IgD-negative memory B cell (primary cell): ENCODE results near the gene IDUA. TPM values are rescaled to one million over a fixed set of nuclear protein-coding genes. Genes with fewer than 3 reads are reported as not detected.

Source experiments
- H3K27ac Mint-ChIP-seq, 3 donors: one replicate each; pipeline ENCODE4 v1.8.0; 2020 to 2022; ENCODE audit warnings: mild to moderate bottlenecking in 3 of 3, mixed read lengths in 3 of 3, moderate library complexity in 1 of 3
- H3K27me3 Mint-ChIP-seq: one replicate; pipeline ENCODE4 v1.8.0; 2021; ENCODE audit warnings: mixed read lengths
- H3K36me3 Mint-ChIP-seq: one replicate; pipeline ENCODE4 v1.8.0; 2020; ENCODE audit warnings: mild to moderate bottlenecking, mixed read lengths
- H3K4me1 Mint-ChIP-seq, 3 donors: one replicate each; pipeline ENCODE4 v1.8.0; 2020 to 2022; ENCODE audit warnings: mixed read lengths in 3 of 3, mild to moderate bottlenecking in 1 of 3
- H3K4me3 Mint-ChIP-seq, 4 donors: one replicate each; pipeline ENCODE4 v1.8.0; 2020 to 2022; ENCODE audit warnings: mild to moderate bottlenecking in 4 of 4, mixed read lengths in 4 of 4, moderate library complexity in 3 of 4
- H3K9me3 Mint-ChIP-seq, 3 donors: one replicate each; pipeline ENCODE4 v1.8.0; 2020 to 2021; ENCODE audit warnings: mixed read lengths in 3 of 3, mild to moderate bottlenecking in 1 of 3
- polyA plus RNA-seq: library from polyadenylated mRNA; unstranded; fragments of 300-500 nt; fragmentation: Illumina TruSeq; gene quantifications from one replicate; pipeline ENCODE4 v1.2.3, GENCODE V29; 2021

The IDUA gene
- polyA plus RNA-seq, 1 donor from 2014 or later, result 8.5 TPM

GRCh38 chr4:1028574-1029220 is 41.9 kb downstream of the IDUA start:
- H3K4me1 Mint-ChIP-seq, result peaks cover 0 to 13% (median 10%) of the 10 kb centered on the region in 3 donors

GRCh38 chr4:1029529-1029928 is 42.7 kb downstream of the IDUA start:
- Mint-ChIP-seq H3K36me3 (no peaks in the 10 kb centered on the region), H3K9me3 (no peaks in the 10 kb centered on the region), H3K4me1 (peaks cover 0 to 11% (median 10%) of the 10 kb centered on the region in 3 donors), H3K27me3 (peaks cover 5% of the 10 kb centered on the region), H3K27ac (no peak overlapping the region), H3K4me3 (no peak overlapping the region)

More at GRCh38 chr4:1028574-1029220, 41.9 kb downstream of the IDUA start:
- peak overlapping the region in 1 of 4 donors; percentile 27 for H3K4me3 Mint-ChIP-seq
- no peaks in the 10 kb centered on the region for H3K9me3 Mint-ChIP-seq
- H3K27me3 Mint-ChIP-seq, result peaks cover 4% of the 10 kb centered on the region
- H3K27ac Mint-ChIP-seq, result no peak overlapping the region
- H3K36me3 Mint-ChIP-seq, result no peaks in the 10 kb centered on the region

- Mint-ChIP-seq H3K36me3 (no peaks in the 10 kb centered on the region), H3K4me1 (peaks cover 0 to 11% (median 10%) of the 10 kb centered on the region in 3 donors), H3K27ac (no peak overlapping the region)
These were observed 43.2 kb downstream of the IDUA start for GRCh38 chr4:1030031-1030430.

GRCh38 chr4:1030559-1030958 is 43.7 kb downstream of the IDUA start:
- no peaks in the 10 kb centered on the region for H3K36me3 Mint-ChIP-seq
- H3K4me3 Mint-ChIP-seq, result peak overlapping the region in 1 of 4 donors; percentile 55
- H3K27ac Mint-ChIP-seq, result no peak overlapping the region
- peaks cover 0 to 10% (median 7%) of the 10 kb centered on the region in 3 donors for H3K4me1 Mint-ChIP-seq
- H3K27me3 Mint-ChIP-seq, result peaks cover 5% of the 10 kb centered on the region
- H3K9me3 Mint-ChIP-seq, result no peaks in the 10 kb centered on the region

More at GRCh38 chr4:1030031-1030430, 43.2 kb downstream of the IDUA start:
- Mint-ChIP-seq H3K9me3 (no peaks in the 10 kb centered on the region), H3K27me3 (peaks cover 5% of the 10 kb centered on the region), H3K4me3 (no peak overlapping the region)

- no peaks in the 10 kb centered on the region for H3K36me3 Mint-ChIP-seq
- H3K27me3 Mint-ChIP-seq, result peaks cover 5% of the 10 kb centered on the region
- H3K9me3 Mint-ChIP-seq, result no peaks in the 10 kb centered on the region
- H3K4me3 Mint-ChIP-seq, result no peak overlapping the region
- no peak overlapping the region for H3K27ac Mint-ChIP-seq
- H3K4me1 Mint-ChIP-seq, result peaks cover 0 to 4% (median 0%) of the 10 kb centered on the region in 3 donors
These were observed 44.5 kb downstream of the IDUA start for GRCh38 chr4:1031346-1031745.

- H3K9me3 Mint-ChIP-seq, result no peaks in the 10 kb centered on the region
- H3K4me1 Mint-ChIP-seq, result no peaks in the 10 kb centered on the region
- peaks cover 5% of the 10 kb centered on the region for H3K27me3 Mint-ChIP-seq
- H3K36me3 Mint-ChIP-seq, result no peaks in the 10 kb centered on the region
- H3K27ac Mint-ChIP-seq, result no peak overlapping the region
- no peak overlapping the region for H3K4me3 Mint-ChIP-seq
These were observed 45.3 kb downstream of the IDUA start for GRCh38 chr4:1031956-1032795.

- Mint-ChIP-seq H3K9me3 (no peaks in the 10 kb centered on the region), H3K4me1 (no peaks in the 10 kb centered on the region), H3K27me3 (peaks cover 5% of the 10 kb centered on the region), H3K36me3 (no peaks in the 10 kb centered on the region), H3K27ac (no peak overlapping the region), H3K4me3 (no peak overlapping the region)
These were observed 46.0 kb downstream of the IDUA start for GRCh38 chr4:1032861-1033260.

GRCh38 chr4:1033840-1034551 is 47.2 kb downstream of the IDUA start:
- H3K36me3 Mint-ChIP-seq, result no peaks in the 10 kb centered on the region
- no peaks in the 10 kb centered on the region for H3K4me1 Mint-ChIP-seq
- H3K27ac Mint-ChIP-seq, result no peak overlapping the region
- H3K4me3 Mint-ChIP-seq, result no peak overlapping the region
- no peaks in the 10 kb centered on the region for H3K9me3 Mint-ChIP-seq
- H3K27me3 Mint-ChIP-seq, result peaks cover 5% of the 10 kb centered on the region

GRCh38 chr4:1035510-1035909 is 48.7 kb downstream of the IDUA start:
- no peaks in the 10 kb centered on the region for H3K4me1 Mint-ChIP-seq
- H3K36me3 Mint-ChIP-seq, result no peaks in the 10 kb centered on the region
- no peaks in the 10 kb centered on the region for H3K9me3 Mint-ChIP-seq
- no peak overlapping the region for H3K27ac Mint-ChIP-seq
- H3K27me3 Mint-ChIP-seq, result peaks cover 5% of the 10 kb centered on the region
- no peak overlapping the region for H3K4me3 Mint-ChIP-seq

- H3K36me3 Mint-ChIP-seq, result no peaks in the 10 kb centered on the region
- no peaks in the 10 kb centered on the region for H3K9me3 Mint-ChIP-seq
- peaks cover 5% of the 10 kb centered on the region for H3K27me3 Mint-ChIP-seq
These were observed 49.3 kb downstream of the IDUA start for GRCh38 chr4:1036095-1036494.

GRCh38 chr4:1036976-1037810 is 50.3 kb downstream of the IDUA start:
- no peaks in the 10 kb centered on the region for H3K36me3 Mint-ChIP-seq
- H3K4me3 Mint-ChIP-seq, result no peak overlapping the region
- no peak overlapping the region for H3K27ac Mint-ChIP-seq
- peaks cover 5% of the 10 kb centered on the region for H3K27me3 Mint-ChIP-seq
- H3K4me1 Mint-ChIP-seq, result no peaks in the 10 kb centered on the region
- H3K9me3 Mint-ChIP-seq, result no peaks in the 10 kb centered on the region

More at GRCh38 chr4:1036095-1036494, 49.3 kb downstream of the IDUA start:
- Mint-ChIP-seq H3K4me1 (no peaks in the 10 kb centered on the region), H3K4me3 (no peak overlapping the region), H3K27ac (no peak overlapping the region)

- H3K27ac Mint-ChIP-seq, result no peak overlapping the region
- H3K36me3 Mint-ChIP-seq, result no peaks in the 10 kb centered on the region
- H3K27me3 Mint-ChIP-seq, result no peaks in the 10 kb centered on the region
- no peak overlapping the region for H3K4me3 Mint-ChIP-seq
- H3K9me3 Mint-ChIP-seq, result no peaks in the 10 kb centered on the region
- H3K4me1 Mint-ChIP-seq, result no peaks in the 10 kb centered on the region
These were observed 52.2 kb downstream of the IDUA start for GRCh38 chr4:1038948-1039492.

- Mint-ChIP-seq H3K9me3 (no peaks in the 10 kb centered on the region), H3K36me3 (no peaks in the 10 kb centered on the region), H3K27me3 (no peaks in the 10 kb centered on the region), H3K4me1 (no peaks in the 10 kb centered on the region), H3K4me3 (no peak overlapping the region), H3K27ac (peak overlapping the region in 1 of 3 donors; percentile 73)
These were observed 52.9 kb downstream of the IDUA start for GRCh38 chr4:1039493-1040343.
